Dermis lymphatic vessel endothelial cell (primary cell): ENCODE measurements around the gene DGCR2. TPM values are rescaled to one million over a fixed set of nuclear protein-coding genes. Genes with fewer than 3 reads are reported as not detected.

ENCODE experiments used
- total RNA-seq: library from RNA; depleted of rRNA; stranded (reverse); fragments of >200 nt; gene quantifications from 2 replicates; pipeline ENCODE4 v1.2.1, GENCODE V29; 2014

Gene DGCR2, protein sequence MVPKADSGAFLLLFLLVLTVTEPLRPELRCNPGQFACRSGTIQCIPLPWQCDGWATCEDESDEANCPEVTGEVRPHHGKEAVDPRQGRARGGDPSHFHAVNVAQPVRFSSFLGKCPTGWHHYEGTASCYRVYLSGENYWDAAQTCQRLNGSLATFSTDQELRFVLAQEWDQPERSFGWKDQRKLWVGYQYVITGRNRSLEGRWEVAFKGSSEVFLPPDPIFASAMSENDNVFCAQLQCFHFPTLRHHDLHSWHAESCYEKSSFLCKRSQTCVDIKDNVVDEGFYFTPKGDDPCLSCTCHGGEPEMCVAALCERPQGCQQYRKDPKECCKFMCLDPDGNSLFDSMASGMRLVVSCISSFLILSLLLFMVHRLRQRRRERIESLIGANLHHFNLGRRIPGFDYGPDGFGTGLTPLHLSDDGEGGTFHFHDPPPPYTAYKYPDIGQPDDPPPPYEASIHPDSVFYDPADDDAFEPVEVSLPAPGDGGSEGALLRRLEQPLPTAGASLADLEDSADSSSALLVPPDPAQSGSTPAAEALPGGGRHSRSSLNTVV
- 34.6 and 37.6 TPM in 2 replicates for total RNA-seq

DNA sequence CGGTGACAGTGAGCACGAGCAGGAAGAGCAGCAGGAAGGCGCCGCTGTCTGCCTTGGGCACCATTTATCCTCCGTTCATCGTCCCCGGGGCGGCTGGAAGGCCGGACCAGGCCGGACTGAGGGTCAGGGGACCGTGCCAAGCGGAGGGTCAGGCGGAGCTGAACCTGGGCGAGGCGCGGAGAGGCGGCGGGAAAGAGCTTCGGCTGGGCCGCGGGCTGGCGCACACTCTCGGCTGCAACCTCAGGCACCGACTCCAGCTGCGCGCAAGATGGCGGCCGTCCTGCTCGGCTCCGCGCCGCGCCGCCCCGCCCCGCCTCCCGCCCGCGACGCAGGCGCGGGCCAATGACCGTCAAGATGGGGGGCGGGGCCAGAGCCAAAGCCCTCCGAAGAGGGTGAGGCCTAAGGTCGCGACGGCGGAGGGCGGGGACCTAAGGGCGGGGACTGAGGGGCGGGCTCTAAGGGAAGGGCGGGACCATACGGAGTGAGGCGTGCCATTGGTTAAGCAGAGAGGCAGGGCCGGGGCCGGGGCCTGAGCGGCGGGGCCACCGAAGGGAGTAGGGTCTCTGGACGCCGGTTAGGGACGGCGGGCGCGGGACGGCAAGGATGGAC lies at the start of gene DGCR2:
DGCR2 (minus strand) TSS at position 270 of the 609 bp plus-strand sequence; CDS start at position 64, 206 bp downstream.

DNA sequence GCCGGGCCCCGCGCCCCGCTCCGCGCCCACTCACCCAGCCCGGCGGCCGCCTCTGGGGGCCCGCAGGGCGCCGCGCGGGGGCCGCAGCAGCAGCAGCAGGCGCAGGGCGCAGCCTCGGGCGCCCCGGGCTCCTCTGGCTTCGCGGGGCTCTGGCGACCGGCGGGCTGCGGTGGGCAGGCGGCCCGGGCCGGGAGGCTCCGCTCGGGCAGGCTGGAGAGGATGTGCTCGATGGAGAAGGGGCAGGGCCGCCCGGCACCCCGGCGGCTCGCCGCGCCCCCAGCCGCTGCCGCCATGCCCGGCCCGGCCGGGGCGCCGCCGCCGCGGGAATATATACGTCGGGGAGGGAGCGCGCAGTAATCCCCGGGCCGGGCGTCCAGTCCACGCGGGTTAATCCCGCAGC lies 27.8 kb upstream of the DGCR2 start, which contains the start of gene GSC2:
GSC2 (minus strand) TSS at position 302 of the 400 bp plus-strand sequence; CDS start at position 293, 9 bp downstream.

DNA sequence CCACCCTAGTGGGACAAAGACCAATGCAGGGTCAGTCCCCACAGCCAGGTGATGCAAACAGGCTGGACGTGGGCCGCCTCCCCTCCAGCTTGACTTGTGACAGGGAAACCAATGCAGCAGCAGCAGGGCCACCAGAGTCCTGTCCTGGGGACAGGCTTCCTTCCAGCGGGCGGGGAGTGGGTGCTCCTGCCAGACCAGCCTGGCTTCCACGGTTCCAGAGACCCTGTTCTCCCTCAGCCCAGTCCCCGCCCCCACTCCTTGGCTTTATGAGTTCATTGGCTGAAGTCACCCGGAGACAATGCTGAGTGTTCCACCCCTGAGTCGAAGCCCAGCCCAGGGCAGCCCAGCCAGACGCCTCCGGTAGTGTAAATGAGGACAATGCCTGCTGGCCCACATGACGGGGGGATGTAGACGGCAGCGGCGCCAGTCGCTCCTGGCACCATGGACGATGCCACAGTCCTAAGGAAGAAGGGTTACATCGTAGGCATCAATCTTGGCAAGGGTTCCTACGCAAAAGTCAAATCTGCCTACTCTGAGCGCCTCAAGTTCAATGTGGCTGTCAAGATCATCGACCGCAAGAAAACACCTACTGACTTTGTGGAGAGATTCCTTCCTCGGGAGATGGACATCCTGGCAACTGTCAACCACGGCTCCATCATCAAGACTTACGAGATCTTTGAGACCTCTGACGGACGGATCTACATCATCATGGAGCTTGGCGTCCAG lies 8.9 kb upstream of the DGCR2 start, which contains the start of gene TSSK2:
TSSK2 (plus strand) TSS at position 350 of the 726 bp plus-strand sequence; CDS start at position 442, 92 bp downstream.

Other genes with a start within 250 kb of the DGCR2 start
- 0.43 and 1.8 TPM in 2 replicates for gene DGCR6, start 216.1 kb downstream of the DGCR2 start, total RNA-seq
- gene PRODH, start 186.1 kb downstream of the DGCR2 start, total RNA-seq = 0.34 TPM in 1 of 2 replicates, not detected in the other
- not detected in 2 replicates for gene TSSK2, start 8.9 kb upstream of the DGCR2 start, total RNA-seq
- 6.2 and 7.6 TPM in 2 replicates for gene ESS2, start 22.2 kb upstream of the DGCR2 start, total RNA-seq
- gene GSC2, start 27.9 kb upstream of the DGCR2 start, total RNA-seq = not detected in 2 replicates
- 36.4 and 43.5 TPM in 2 replicates for gene SLC25A1, start 56.3 kb upstream of the DGCR2 start, total RNA-seq
- 3.1 and 3.4 TPM in 2 replicates for gene CLTCL1, start 169.3 kb upstream of the DGCR2 start, total RNA-seq